Neural progenitor cell (in vitro differentiated cells): ENCODE data around the gene SLC25A22.

Source experiments
- CTCF ChIP-seq: fragments of 200-600 bp; sonication (generic); IDR thresholded peaks from 2 replicates; pipeline ENCODE4 v1.5.1; 2017; ENCODE audit warnings: antibody characterized with exemption, mild to moderate bottlenecking
- EZH2phosphoT487 ChIP-seq: fragments of 200-600 bp; sonication (generic); IDR thresholded peaks from 2 replicates; pipeline ENCODE4 v1.6.1; 2017; ENCODE audit warnings: antibody characterized with exemption

- TF ChIP-seq EZH2phosphoT487: no peak
- TF ChIP-seq CTCF: no peak
These were observed 3.1 kb downstream of the SLC25A22 start for GRCh38 chr11:794766-795633.
